Stimulated activated CD4-positive, alpha-beta T cell treated with anti-CD3 and anti-CD28 coated beads, Interleukin-2, amount 100 ng/mL, for 24 hours (primary cell): ENCODE measurements around the gene RCAN2.

Source experiments
- DNase-seq, 2 donors: peaks; one replicate each; pipeline ENCODE4 v3.0.0-alpha.2; 2020

Gene RCAN2

DNA sequence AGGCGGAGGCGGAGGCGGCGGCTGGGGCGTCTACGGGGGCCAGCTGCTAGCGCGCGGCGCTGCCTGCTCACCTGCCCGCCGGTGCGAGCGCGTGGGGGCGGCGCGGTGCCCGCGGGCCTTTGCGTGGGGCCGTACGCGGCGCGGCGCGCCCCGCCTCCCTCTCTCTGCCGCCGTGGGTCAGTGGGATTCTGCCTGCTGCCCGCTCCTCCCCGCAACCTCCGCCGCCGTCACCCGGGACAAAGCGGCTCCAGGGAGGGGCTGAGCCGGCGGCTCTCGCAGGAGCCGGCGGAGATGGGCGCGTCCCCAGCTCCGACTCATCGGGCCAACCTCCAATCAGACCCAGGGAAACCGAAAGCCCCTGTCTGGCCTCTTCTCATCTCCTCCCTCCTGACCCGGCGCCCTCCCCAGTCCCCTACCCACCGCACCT, at the start of gene RCAN2:
RCAN2 (minus strand) TSS at position 249 of the 427 bp plus-strand sequence.
- DNase-seq: peak; percentile 19 to 34

DNA sequence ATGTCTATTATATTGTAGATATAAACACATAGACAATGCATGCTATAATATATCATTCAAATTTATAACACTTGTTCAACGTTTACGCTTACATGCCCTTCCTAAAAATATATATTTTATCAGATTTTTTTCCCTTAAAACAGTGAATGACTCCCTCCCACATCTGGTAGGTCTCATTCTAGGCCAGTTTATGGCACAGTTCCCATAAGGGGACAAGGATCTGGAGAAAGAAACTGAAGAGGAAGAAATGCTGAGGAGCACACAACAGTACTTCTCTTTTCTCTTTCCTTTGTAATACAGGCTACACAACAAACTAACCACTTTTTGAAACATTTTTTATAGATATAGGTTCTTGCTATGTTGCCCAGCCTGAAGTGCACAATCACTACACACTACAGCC, 48.6 kb upstream of the RCAN2 start:
- no peak for DNase-seq

DNA sequence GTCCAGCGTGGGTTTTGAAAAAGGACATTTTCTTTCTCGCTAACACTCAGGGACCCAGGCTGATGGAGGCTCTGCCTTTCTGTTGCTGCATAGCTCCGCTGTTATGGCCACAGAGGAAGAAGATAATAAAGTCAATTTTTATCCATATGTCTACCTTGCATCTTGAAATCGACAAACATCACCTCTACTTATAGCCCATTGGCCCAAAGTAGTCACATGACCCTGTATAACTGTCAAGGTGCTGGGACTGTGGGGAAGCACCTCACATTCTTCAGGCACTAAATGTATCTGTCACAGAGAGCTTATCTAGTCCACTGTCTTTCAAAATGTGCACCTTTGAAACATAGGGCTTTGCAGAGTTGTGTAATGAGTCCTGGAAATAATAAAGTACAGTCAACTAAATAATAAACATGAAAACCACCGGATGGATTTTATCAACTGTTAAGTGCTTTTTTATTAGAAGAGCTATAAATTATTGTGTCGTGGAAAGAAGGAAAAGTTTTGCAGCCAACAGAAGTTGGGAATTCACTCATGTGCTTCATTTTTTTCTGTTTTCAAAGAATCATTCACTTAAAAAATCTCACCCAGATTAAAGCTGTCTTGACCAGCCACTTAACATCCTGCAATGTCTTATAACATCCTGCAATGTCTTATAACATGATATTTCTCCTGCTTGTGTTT, 47.7 kb upstream of the RCAN2 start:
- DNase-seq: no peak

DNA sequence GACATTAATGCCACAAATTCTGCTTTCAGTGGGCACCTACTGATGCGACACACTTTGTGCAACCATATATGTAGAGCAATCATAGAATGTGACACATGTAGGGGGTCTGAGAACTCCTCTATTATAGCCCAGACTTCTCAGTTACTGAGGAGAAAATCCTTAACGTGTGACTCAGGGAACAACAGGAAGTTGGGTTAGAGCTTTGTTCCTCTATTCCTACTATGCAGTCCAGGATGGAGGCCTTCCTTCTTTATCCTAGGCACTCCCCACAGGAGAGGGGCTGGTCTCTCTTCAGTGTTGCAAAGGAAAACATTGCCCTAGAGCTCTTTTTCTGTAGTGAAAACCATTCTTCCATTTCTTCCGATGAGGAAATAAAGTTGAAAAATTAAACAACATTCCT, 39.6 kb upstream of the RCAN2 start:
- DNase-seq: no peak

DNA sequence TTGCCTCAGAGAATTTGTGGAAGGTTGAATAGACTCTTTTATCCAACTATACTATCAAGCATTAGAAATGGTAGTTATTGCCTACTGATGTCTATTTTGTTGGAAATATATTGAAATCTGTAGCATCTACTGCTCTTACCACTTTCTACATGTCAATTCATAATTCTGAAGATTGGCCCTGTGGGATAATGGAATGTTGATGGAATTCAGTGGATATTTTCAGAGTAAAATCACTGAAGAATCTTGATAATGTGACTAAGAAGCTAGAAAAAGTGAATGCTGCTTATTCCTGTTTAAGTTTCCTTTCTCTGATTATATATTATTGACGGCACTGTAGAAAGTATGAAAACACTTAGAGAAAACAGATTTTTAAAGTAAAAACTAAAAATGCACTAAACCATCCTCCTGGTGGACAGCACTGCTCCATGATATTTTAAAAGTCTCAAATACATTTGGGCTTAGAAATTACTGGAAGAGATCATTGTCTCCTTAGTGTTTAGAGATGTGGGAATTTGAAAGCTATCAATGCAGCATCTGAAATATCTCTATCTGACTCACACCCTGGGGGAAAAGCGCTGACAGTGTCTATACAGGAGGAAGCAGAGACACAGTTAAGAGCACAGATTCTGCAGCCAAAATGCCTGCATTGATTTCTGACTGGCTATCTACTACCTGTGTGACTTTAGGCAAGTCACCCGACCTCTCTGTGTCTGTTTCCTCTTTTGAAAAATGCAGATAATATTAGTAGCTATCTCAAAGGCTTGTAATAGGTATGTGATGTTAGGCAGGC, 37.9 kb upstream of the RCAN2 start:
- DNase-seq: no peak

DNA sequence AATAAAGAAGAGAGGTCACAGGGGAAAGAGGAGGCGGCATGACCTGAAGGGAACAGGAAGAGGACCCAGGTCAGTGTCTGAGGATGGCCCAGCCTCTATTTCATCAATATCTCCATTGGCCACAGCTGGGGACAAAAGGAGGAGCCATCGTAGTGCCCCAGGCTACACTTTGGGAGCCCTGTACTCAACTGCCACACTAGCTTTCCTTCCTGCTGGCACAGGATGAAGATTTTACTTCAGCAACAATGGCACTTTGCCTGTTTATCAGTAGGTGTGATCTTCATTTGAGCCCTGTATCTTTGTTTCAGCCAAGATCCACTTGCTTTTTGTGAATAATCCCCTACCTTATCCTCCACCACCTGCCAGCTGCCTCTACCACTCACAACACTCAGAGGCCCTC, 35.4 kb upstream of the RCAN2 start:
- no peak for DNase-seq

DNA sequence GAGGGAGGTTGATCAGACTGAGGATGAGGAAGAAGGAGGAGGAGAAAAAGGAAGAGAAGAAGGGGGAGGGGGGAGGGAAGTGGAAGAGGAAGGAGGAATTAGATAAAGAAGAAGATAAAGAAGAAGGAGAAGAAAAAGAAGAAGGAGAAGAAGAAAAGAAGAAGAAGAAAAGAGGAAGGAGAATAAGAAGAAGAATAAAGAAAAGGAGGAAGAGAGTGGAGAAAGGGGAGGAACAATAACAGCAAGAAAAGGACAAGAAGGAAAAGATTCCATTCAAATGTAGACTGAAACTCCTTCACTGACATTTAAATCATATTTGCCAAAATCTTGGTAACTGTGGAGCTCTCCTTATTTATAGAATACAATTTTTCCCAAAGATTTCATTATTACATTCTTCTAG, 34.3 kb upstream of the RCAN2 start:
- DNase-seq: no peak

DNA sequence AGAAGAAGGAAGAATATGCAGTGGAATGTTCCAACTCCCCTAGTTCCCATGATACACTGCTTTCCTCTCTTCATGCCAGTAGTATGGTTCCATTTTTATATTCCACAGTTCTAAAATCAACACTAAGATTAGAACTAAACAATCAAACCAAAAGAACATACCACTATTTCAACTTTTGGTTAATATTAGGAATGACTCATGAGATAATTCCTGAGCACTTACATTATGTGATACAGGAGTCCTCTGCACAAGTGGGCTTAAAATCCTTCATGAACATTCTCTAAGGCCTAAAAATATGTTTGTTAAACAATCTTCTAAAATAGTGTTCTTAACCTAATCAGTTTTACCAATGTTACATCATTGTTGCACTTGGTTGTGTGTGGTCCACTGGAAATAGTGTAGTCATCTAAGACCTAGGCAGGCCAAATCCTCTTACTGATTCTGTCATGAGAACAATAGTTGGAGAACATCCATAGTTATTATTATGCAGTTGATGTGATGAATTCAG, 30.3 kb upstream of the RCAN2 start:
- DNase-seq: no peak

DNA sequence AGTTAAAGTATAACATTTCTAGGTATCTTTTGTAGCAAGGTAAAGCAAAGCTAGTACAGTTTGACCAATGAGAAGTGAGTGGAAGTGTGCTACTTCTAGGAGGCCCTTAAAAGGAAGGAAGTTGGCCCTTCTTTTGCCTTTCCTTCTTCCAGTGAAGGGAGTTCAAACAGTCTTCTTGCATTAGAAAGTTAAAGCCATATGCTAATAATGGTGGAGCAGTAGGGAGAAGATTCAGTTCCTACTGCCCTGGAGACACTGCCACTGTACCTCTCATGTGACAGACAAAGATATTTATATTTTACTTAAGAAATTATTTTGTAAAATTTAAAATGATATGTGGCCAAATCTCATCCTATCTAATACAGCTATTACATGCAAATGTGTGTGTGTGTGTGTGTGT, 26.0 kb upstream of the RCAN2 start:
- DNase-seq: no peak

DNA sequence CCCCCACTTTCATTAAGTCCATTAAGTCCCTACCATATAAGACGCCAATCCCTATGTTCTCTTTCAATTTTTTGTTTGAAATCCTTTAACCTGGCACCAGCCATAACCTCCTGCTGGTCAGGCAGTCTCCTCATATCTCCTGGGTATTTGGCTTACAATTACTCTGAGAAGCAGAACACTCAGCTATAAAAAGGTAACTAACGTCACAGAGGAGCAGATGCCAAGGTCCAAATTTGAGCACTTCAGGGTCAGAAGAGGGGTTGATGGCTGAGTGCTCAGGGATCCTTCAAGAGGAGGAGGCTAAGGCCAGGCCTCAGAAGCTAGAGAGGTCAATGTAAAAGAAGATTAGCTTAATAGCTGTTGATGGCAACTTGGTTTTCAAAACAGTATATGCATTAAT, 22.3 kb upstream of the RCAN2 start:
- DNase-seq: no peak

DNA sequence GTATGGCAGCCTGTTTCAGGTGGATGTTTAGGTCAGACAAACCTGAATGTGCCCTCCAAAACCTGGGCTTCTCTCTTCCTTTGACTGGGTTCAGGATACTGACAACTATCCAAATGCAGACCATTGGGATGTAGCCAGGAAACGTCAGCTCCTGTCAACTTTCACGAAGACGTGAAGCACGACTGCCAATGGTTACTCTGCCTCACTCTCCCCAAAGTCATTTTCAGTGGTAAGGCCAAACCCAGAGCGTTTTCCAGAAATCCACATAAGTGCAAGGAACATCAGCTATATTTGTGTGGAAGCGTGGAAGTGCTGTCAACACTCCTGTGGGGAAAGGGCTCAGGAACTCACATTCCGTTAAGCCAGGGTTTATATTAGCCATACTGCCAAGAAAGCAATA, 20.1 kb upstream of the RCAN2 start:
- no peak for DNase-seq

DNA sequence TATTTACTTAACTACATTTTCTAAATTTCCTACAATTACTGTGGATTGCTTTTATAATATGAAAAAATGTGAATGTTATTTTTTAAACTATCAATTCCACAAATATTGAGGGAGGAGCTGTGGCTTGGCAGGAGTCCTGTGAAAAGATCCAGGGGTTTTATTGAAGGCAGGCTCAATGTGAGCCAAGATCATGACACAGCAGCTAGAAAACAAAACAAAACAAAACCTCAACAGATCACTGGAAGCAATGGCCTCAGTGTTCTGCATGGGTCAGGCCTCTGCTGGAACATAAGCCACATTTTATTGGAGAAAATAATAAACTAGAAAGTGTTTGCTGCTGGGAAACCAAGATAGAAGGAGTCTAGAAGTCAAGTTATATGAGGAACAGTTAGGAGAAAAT, 19.4 kb upstream of the RCAN2 start:
- DNase-seq: no peak

DNA sequence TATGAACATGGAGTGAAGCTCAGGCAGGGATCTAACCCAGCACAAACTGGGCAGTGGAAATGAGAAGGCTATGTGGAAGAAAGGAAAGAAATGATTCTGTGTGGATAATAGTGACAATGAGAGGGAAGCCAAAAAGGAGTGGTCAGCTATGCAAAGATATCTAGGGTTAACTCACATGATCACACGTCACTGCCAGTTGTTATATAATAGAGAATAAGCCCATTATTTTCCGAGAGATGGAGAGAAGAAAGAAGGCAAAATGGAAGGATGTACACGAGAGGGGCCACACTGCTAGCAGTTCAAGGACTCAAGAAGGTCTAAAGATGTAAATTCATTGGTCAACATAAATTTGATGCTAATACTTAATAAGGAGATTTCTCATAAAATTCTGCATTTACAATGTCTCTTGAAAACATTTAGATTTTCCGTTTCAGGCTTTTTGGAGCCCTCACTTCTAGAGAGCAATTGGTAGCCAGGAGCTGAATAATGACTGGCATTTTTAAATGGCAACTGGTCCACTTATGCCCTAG, 18.8 kb upstream of the RCAN2 start:
- no peak for DNase-seq

DNA sequence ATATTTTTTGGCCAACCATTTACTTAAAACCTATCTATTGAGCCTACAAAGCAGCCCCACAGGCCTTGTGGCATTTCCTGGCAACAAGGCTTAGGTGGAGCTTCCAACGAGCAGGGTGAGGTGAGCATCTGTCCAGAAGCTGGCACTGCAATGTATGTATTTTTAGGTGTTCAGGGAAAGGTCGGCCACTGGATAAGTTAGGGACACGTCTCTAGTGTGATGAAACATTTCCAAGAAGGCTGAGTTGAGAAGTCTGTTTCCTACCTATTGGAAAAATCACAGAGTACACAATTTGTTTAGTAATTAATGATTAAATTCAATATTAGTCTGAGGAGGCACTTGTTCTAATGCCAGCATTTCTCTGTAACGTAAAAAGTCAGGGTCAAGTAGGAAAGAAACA, 17.8 kb upstream of the RCAN2 start:
- DNase-seq: no peak

DNA sequence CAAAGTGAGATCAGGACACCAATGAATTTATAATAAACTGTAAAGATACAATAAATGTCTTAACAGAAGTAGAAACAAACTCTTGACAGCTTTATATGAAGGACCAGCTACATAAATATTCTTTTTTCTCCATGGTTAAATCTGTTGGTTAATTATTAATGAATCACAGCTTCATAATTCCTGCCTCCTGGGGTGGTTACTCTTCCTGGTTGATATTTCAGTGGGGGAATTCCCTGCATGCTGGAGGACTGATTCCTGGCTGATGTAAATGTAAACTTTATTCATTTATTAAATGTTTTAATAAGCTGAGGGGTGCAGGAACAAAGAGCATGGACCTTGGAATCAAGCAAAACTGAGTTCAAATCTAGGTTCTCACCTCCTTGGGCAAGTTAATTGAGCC, 16.2 kb upstream of the RCAN2 start:
- DNase-seq: no peak

DNA sequence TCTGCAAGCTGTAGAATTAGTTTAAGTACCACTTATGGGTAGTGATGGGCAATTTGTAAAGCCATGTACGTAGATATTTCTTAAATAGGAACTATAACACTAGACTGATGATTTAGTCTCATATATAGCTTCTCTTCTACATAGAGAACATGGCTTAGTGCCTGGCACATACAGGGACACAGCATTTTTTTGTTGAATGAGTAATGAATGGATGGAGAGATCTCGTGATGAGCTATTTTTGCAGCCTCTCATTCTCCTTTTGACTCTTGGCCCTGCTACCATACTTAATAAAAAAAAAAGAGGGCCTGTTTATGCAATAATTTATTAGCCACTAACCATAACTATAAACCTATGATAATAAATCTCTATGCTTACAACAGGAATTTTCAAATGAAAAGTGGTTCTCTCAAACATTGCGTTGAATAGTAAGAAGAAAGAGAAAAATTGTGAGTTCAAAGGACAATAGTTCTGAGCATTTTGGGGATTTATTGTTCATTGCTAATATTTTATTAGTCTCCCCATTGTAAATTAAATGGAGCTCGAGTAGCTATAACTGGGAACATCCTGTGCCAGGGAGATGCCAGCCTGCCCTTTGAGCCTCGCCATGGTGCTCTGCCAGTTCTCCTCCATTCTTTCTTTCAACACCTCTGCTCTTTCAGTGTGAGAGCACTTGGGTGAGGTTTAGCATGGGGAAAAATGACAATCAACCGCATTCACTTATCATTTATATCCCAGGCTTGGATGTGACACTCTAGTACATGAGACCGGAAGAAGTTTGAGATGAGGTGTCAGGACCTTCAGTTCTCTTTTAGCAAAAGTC, 14.7 kb upstream of the RCAN2 start:
- no peak for DNase-seq

DNA sequence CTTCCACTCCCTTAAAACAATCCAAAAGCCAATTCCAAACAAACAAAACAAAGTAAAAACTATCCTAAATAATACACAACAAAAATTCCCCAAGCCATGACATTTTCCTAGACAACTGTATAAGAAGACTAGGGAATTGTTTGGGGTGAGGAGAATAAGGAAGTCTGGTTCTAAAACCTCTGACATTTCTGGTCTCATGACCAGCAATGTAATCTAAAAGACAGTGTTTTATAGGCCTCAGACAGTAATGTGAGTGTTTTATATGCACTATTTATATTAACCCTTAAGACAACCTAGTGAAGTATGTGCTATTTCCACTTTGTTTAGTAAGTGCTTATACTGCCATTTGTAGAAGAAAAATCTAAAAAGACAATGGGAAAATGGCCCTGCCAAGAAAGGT, 13.0 kb upstream of the RCAN2 start:
- DNase-seq: no peak

DNA sequence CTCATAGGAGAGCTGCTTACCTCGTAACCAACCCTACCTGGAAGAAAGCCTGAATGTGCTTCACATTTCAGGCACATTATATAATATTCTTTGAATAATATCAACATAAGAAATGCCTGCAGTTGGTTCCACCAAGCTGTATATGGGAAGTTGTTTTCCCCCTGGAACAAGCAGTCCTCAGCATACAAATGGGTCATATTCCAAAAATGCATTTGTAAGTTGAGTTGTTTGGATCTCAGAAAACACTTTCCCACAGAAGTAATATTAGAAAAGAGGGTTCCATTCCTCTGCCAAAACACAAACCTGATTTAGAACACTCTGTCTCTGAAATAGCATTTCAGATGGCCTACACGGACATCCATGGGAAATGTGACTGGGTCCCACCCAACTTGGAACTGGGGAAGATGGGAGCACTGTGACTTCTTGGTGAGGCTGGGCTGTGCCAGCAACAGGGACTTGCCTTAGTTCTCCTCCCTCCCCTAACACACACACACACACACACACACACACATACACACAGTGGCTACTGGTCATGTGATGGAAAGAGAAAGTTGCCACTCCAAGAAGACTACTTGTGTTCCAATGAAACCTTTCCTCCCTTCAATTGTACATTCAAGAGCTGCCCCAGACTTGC, 11.4 kb upstream of the RCAN2 start:
- DNase-seq: no peak

DNA sequence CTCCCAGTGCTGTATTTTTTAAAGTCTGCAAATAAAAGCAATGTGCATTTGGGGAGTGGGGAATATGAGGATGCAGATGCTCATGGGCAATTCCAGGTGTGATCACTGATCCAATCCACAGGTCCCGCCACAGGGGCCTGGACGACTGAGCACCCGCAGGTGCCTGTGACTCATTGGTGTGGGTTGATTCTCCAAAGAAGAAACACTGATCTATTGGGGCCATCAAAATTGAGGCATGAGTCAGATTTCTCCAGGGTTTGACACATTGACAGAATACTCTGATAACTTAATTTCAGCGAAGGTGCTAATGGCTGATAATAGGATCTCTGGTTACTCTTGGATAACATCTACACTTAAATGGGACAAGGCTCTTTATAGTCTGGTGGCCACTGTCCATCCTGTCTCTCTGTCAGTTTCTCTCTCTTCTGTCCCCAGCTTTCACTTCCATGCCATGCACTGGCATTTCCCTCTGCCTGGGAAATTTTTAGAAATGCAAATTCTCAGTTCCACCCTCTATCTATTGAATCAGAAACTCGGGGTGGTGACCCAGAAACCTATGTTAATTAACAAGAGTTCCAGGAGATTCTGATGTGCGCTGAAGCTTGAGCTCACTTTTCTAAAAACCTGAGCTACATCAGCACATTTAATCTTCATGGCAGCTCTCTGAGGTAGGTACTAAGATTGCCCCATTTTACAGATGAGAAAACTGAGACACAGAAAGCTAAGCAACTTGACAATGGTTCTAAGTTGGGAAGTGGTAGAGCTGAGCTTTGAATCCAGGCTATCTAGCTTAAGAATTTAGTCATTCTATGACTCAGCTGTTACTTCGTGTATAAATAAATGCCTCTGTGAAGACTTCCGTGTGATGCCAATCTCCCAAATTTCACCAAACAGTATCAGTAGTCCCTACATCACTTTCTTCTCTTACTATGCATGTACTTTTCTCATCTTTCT, 10.2 kb upstream of the RCAN2 start:
- no peak for DNase-seq

DNA sequence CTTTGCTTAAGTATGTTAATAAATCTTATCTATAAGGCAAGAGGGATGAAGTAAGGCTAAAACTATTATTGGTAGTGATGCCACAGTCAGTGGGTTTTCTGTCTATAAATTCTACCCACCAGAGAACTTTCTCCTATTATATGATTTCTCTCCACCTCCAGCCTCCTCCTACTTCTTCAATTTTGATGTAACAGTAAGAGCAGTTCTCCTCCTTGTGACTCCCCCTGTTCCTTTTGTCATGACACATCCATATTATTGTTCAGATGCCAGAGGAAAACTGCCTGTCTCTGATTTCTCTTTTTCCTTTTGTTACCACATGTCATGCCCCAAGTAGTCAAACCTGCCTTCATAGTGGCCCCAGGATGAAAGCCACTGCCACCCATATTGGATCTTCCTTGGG, 9.1 kb upstream of the RCAN2 start:
- DNase-seq: no peak
